ENCODE results near the gene PARN. TPM values are rescaled to one million over a fixed set of nuclear protein-coding genes. Genes with fewer than 3 reads are reported as not detected.
A peak's percentile ranks its signal among the peaks of the same experiment; 100 is the strongest.

PARN gene
- polyA plus RNA-seq, 2 of the 4 experiments (the other 2 are of a cell fraction): 40.0 to 58.6 TPM

- TF ChIP-seq ZC3H11A (IDR thresholded peaks at IDR 0.05) (no peak), NFE2L2 (conservative IDR thresholded peaks at IDR 0.05; ENCODE audit: low read length) (no peak), MAZ (IDR thresholded peaks at IDR 0.05; ENCODE audit: borderline replicate concordance, low read depth, low read length) (no peak), TP53 (CRISPR knock-in tag; IDR thresholded peaks at IDR 0.05) (no peak), MAX (IDR thresholded peaks at IDR 0.05) (no peak; the same call in 1 of the 2 replicates), CHD4 (IDR thresholded peaks at IDR 0.05; ENCODE audit: borderline replicate concordance) (no peak), ZFP36 (IDR thresholded peaks at IDR 0.05; ENCODE audit: borderline replicate concordance, partially characterized antibody) (no peak), TFCP2L1 (CRISPR knock-in tag; IDR thresholded peaks at IDR 0.05) (no peak), MYC (IDR thresholded peaks at IDR 0.05; ENCODE audit: borderline replicate concordance, low read length) (no peak)
Measured at GRCh38 chr16:14510939-14511799, 118.9 kb downstream of the PARN start (continued).

DNA sequence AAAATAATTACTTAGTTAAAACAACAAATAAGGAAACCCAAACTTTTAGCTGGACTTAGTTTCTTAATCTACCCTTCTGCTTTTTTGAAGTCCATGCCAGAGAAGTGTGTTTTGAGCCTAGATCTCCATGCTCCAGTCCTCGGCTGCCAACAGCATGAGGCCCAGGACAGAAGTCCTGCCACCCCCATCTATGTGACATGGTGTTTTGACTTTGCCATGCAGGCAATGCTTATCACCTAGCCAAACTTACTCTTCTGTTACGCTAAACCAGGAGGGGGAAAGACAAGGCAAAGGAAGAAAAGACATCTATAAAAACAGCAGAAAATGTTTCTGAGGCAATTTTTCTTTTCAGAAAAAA, 119.5 kb downstream of the PARN start:
- DNase-seq (ENCODE audit: low read depth in 1 of 2, low spot score in 1 of 2) (no peak), FAIRE-seq (no peak), ATAC-seq (no peak)
- Histone ChIP-seq H3K4me1 (peaks cover 65% of the 10 kb centered on the region), H3K4me3 (no peak overlapping the region), H3K9me3 (no peaks in the 10 kb centered on the region), H3K27ac (peak overlapping the region; percentile 94), H3K4me2 (peak overlapping the region; percentile 57)
- WGBS (ENCODE audit: missing lambda C conversion rate): 73% methylated on average over 2 of the region's 2 CpGs
- TF ChIP-seq PHF8 (IDR thresholded peaks at IDR 0.05; ENCODE audit: borderline replicate concordance, low read depth) (no peak), TP53 (CRISPR knock-in tag; IDR thresholded peaks at IDR 0.05) (no peak), HES2 (IDR thresholded peaks at IDR 0.05) (no peak), EP300 (IDR thresholded peaks at IDR 0.05) (no peak), ZNF302 (CRISPR knock-in tag; IDR thresholded peaks at IDR 0.05) (no peak), E2F6 (IDR thresholded peaks at IDR 0.05; ENCODE audit: borderline replicate concordance, low read depth) (no peak), GATA3 (IDR thresholded peaks at IDR 0.05; ENCODE audit: borderline replicate concordance) (no peak), JUNB (IDR thresholded peaks at IDR 0.05) (no peak), SMC3 (IDR thresholded peaks at IDR 0.05) (no peak), EHMT2 (IDR thresholded peaks at IDR 0.05; ENCODE audit: low read depth) (no peak), NFE2L2 (conservative IDR thresholded peaks at IDR 0.05; ENCODE audit: low read length) (no peak), BCL3 (IDR thresholded peaks at IDR 0.05) (no peak), CBX2 (IDR thresholded peaks at IDR 0.05; ENCODE audit: borderline replicate concordance, low read depth) (no peak), POLR2A (IDR thresholded peaks at IDR 0.05; ENCODE audit: low read length) (no peak), HDAC2 (IDR thresholded peaks at IDR 0.05) (no peak), BHLHE40 (IDR thresholded peaks at IDR 0.05; ENCODE audit: low read depth, low read length) (no peak), EHF (CRISPR knock-in tag; IDR thresholded peaks at IDR 0.05) (no peak)
- TF ChIP-seq, protein P1, sequence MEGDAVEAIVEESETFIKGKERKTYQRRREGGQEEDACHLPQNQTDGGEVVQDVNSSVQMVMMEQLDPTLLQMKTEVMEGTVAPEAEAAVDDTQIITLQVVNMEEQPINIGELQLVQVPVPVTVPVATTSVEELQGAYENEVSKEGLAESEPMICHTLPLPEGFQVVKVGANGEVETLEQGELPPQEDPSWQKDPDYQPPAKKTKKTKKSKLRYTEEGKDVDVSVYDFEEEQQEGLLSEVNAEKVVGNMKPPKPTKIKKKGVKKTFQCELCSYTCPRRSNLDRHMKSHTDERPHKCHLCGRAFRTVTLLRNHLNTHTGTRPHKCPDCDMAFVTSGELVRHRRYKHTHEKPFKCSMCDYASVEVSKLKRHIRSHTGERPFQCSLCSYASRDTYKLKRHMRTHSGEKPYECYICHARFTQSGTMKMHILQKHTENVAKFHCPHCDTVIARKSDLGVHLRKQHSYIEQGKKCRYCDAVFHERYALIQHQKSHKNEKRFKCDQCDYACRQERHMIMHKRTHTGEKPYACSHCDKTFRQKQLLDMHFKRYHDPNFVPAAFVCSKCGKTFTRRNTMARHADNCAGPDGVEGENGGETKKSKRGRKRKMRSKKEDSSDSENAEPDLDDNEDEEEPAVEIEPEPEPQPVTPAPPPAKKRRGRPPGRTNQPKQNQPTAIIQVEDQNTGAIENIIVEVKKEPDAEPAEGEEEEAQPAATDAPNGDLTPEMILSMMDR (IDR thresholded peaks at IDR 0.05): no peak
- TF ChIP-seq, protein P2, sequence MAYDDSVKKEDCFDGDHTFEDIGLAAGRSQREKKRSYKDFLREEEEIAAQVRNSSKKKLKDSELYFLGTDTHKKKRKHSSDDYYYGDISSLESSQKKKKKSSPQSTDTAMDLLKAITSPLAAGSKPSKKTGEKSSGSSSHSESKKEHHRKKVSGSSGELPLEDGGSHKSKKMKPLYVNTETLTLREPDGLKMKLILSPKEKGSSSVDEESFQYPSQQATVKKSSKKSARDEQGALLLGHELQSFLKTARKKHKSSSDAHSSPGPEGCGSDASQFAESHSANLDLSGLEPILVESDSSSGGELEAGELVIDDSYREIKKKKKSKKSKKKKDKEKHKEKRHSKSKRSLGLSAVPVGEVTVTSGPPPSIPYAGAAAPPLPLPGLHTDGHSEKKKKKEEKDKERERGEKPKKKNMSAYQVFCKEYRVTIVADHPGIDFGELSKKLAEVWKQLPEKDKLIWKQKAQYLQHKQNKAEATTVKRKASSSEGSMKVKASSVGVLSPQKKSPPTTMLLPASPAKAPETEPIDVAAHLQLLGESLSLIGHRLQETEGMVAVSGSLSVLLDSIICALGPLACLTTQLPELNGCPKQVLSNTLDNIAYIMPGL (CRISPR knock-in tag; IDR thresholded peaks at IDR 0.05; ENCODE audit: borderline replicate concordance): no peak
- CTCF ChIA-PET: interaction anchor here (0.6 to 10.9 kb wide), 6 partner anchors 9 to 202 kb away, joined by 3 to 72 read pairs (median 3); no protein-coding TSS in a partner anchor
- POLR2A ChIA-PET: interaction anchor here (1.5 kb wide), 1 partner anchor 9 kb away, joined by 4 read pairs; no protein-coding TSS in a partner anchor
